Endodermal cell (in vitro differentiated cells): Measurements from ENCODE around the gene ARHGAP8. TPM values are rescaled to one million over a fixed set of nuclear protein-coding genes. Genes with fewer than 3 reads are reported as not detected.

Source experiments
- DNase-seq: peaks from one replicate; pipeline ENCODE4 v3.0.0-alpha.2; 2017
- H3K27ac ChIP-seq: 2 replicates; pipeline ENCODE4 v1.5.1; 2013; ENCODE audit warnings: mild to moderate bottlenecking, low read depth, low read length, moderate library complexity
- H3K27me3 ChIP-seq: 2 replicates; pipeline ENCODE4 v1.6.1; 2013; ENCODE audit warnings: mild to moderate bottlenecking, low read length, moderate library complexity; ENCODE audit not compliant: insufficient read depth, control insufficient read depth, poor library complexity, severe bottlenecking
- H3K36me3 ChIP-seq: 2 replicates; pipeline ENCODE4 v1.7.0; 2013; ENCODE audit warnings: mild to moderate bottlenecking, low read length, moderate library complexity; ENCODE audit not compliant: control insufficient read depth, insufficient read depth
- H3K4me1 ChIP-seq: one replicate; pipeline ENCODE4 v1.7.0; 2013; ENCODE audit warnings: low read length; ENCODE audit not compliant: control insufficient read depth, insufficient read depth
- H3K4me3 ChIP-seq: 2 replicates; pipeline ENCODE4 v1.5.1; 2013; ENCODE audit warnings: mild to moderate bottlenecking, low read length, moderate library complexity
- H3K9ac ChIP-seq: 2 replicates; pipeline ENCODE4 v1.6.1; 2013; ENCODE audit warnings: mild to moderate bottlenecking, low read length, moderate library complexity; ENCODE audit not compliant: poor library complexity, severe bottlenecking; ENCODE audit errors: extremely low read depth
- H3K9me3 ChIP-seq: 2 replicates; pipeline ENCODE4 v1.6.1; 2013; ENCODE audit warnings: mild to moderate bottlenecking, low read length, moderate library complexity; ENCODE audit not compliant: control insufficient read depth
- H3K27ac Mint-ChIP-seq: 2 replicates; pipeline ENCODE4 v1.8.0; 2020; ENCODE audit warnings: mixed read lengths
- H3K27me3 Mint-ChIP-seq: 2 replicates; pipeline ENCODE4 v1.8.0; 2021; ENCODE audit warnings: mild to moderate bottlenecking, mixed read lengths; ENCODE audit not compliant: insufficient read depth
- H3K36me3 Mint-ChIP-seq: 2 replicates; pipeline ENCODE4 v1.8.0; 2020; ENCODE audit warnings: low read depth, mixed read lengths
- H3K4me1 Mint-ChIP-seq: 2 replicates; pipeline ENCODE4 v1.8.0; 2020; ENCODE audit warnings: mixed read lengths
- H3K4me3 Mint-ChIP-seq: 2 replicates; pipeline ENCODE4 v1.8.0; 2020; ENCODE audit warnings: mild to moderate bottlenecking, moderate library complexity, mixed read lengths
- H3K9me3 Mint-ChIP-seq: 2 replicates; pipeline ENCODE4 v1.8.0; 2020; ENCODE audit warnings: mild to moderate bottlenecking, mixed read lengths
- WGBS, 2 experiments: methylation state at CpG; one replicate each; pipeline versions ENCODE4 v1.1.5 to v1.1.7; 2013; ENCODE audit warnings: missing lambda C conversion rate in 2 of 2, mixed read lengths in 1 of 2; ENCODE audit not compliant: insufficient coverage in 1 of 2, insufficient read length in 1 of 2; 5-methylcytosine and 5-hydroxymethylcytosine counted together
- total RNA-seq, 2 donors: library from RNA; stranded (reverse); fragmentation: NEBNext Ultra II Directional in 1 of 2; extraction: Animal tissue kit (Norgen Biotek cat#: 25700) in 1 of 2; gene quantifications; 2 replicates in 1 of 2; 3 replicates in 1 of 2; pipeline ENCODE4 v1.2.1, GENCODE V29; 2021
- TF ChIP-seq, protein P1 (sequence below): fragments of 200-600 bp; sonication (generic); conservative IDR thresholded peaks from 2 replicates; pipeline ENCODE4 v1.5.0; 2021; ENCODE audit warnings: antibody characterized with exemption, mild to moderate bottlenecking

ARHGAP8 gene
- total RNA-seq, 2 donors from 2014 or later: 45.2 to 51.3 TPM

DNA sequence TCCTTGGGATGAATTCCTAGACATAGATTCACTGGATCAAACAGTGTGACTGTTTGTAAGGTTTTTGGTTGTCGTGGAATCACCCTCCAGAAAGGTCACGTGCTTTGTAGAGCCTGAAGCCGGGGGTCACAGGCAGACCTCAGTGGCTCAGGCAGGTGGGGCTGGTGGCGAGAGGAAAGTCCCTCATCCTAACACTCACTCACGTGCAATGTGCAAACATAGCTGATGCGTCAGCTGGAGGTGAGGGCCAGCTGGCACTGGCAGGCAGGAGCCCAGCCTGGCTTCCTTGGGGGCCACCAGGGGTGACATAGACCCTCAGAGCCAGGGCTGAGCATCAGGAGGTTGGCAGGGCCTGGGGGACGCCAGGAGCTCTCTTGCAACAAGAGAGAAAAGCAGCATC is 90.0 kb downstream of the ARHGAP8 start:
- Histone ChIP-seq H3K4me3 (no peak overlapping the region), H3K36me3 (no peaks in the 10 kb centered on the region), H3K9me3 (no peaks in the 10 kb centered on the region), H3K27me3 (no peaks in the 10 kb centered on the region), H3K4me1 (no peaks in the 10 kb centered on the region), H3K27ac (no peak overlapping the region), H3K9ac (no peak overlapping the region)
- 89 to 94% methylated on average over 2 to 7 of the region's 7 CpGs for WGBS, 2 experiments
- H3K27ac Mint-ChIP-seq: no peak overlapping the region
- TF ChIP-seq, protein P1, sequence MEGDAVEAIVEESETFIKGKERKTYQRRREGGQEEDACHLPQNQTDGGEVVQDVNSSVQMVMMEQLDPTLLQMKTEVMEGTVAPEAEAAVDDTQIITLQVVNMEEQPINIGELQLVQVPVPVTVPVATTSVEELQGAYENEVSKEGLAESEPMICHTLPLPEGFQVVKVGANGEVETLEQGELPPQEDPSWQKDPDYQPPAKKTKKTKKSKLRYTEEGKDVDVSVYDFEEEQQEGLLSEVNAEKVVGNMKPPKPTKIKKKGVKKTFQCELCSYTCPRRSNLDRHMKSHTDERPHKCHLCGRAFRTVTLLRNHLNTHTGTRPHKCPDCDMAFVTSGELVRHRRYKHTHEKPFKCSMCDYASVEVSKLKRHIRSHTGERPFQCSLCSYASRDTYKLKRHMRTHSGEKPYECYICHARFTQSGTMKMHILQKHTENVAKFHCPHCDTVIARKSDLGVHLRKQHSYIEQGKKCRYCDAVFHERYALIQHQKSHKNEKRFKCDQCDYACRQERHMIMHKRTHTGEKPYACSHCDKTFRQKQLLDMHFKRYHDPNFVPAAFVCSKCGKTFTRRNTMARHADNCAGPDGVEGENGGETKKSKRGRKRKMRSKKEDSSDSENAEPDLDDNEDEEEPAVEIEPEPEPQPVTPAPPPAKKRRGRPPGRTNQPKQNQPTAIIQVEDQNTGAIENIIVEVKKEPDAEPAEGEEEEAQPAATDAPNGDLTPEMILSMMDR: no peak
- H3K4me1 Mint-ChIP-seq: no peaks in the 10 kb centered on the region
- H3K4me3 Mint-ChIP-seq: no peak overlapping the region
- H3K9me3 Mint-ChIP-seq: peaks cover 14% of the 10 kb centered on the region
- no peak for DNase-seq
- peaks cover 34% of the 10 kb centered on the region for H3K36me3 Mint-ChIP-seq
- H3K27me3 Mint-ChIP-seq: no peaks in the 10 kb centered on the region

DNA sequence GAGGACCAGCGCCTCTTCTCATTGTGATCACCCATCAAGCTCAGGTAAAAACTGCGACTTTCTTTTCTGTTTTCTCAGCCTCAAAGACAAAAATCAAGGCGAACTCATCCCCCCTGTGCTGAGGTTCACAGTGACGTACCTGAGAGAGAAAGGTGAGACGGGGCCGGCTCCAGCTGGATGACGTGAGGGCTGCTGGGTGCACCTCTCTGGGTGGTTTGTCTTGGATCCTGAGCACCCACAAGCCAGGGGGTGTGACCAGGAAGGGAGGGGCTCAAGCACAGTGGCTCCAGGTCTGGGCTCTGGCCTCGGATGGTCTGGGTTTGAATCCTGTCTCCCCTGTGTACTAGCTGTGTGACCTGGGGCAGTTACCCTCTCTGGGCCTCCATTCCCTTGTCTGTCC is 92.8 kb downstream of the ARHGAP8 start:
- 94 to 97% methylated on average over 5 to 8 of the region's 8 CpGs for WGBS, 2 experiments
- H3K4me1 Mint-ChIP-seq: no peaks in the 10 kb centered on the region
- H3K4me3 Mint-ChIP-seq: no peak overlapping the region
- Histone ChIP-seq H3K9ac (no peak overlapping the region), H3K27ac (no peak overlapping the region), H3K4me3 (no peak overlapping the region), H3K9me3 (no peaks in the 10 kb centered on the region), H3K27me3 (no peaks in the 10 kb centered on the region), H3K36me3 (no peaks in the 10 kb centered on the region), H3K4me1 (no peaks in the 10 kb centered on the region)
- DNase-seq: no peak
- peaks cover 14% of the 10 kb centered on the region for H3K9me3 Mint-ChIP-seq
- H3K27me3 Mint-ChIP-seq: no peaks in the 10 kb centered on the region
- TF ChIP-seq, protein P1: no peak
- peaks cover 36% of the 10 kb centered on the region for H3K36me3 Mint-ChIP-seq
- H3K27ac Mint-ChIP-seq: no peak overlapping the region

DNA sequence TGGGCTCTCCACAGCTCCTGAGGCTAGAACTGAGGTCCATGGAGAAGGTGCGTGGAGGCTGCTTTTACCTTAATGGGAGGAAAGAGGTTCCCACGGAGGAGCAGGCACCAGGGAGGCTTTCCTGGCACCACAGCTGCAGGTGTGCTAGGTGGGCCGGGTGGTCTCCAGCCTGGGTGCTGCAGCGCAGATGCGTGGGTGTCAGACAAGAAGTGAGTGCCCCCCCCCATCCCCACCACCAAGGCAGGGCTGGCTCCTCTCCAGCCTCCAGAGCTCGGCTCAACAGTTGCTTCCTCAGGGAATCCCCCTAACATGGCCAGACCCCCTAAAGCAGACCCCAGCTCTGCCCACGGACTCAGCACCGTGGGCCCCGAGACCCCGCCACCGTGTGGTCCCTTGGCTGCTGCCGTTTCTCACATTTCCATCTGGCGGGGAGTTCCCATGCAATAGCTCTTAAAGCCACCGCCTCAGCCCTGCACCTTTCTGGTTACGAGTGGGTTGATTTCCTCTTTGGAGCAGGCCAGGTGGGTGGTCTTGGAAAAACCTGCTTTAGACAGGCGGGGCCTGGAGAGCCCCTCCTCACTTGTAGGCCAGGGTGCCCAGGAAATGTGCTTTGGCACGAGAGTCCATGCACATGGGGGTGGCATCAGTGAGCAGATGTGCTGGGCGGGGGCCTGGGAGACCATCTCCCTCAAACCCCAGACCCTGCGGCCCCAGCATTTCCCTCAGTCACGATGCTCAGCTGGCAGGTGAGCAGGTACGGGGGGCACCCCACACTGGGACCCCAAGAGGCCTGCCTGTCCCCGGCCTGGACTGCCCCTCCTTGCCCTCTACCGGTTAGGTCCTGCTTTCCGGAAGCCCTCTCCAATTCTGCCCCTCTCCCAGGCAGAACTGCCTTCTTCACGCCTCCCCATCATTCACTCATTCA is 93.7 kb downstream of the ARHGAP8 start:
- Mint-ChIP-seq H3K4me1 (no peaks in the 10 kb centered on the region), H3K36me3 (peaks cover 31% of the 10 kb centered on the region)
- 94 to 96% methylated on average over 19 to 25 of the region's 25 CpGs for WGBS, 2 experiments

More for the DNA sequence above, 93.7 kb downstream of the ARHGAP8 start:
- H3K36me3 ChIP-seq: no peaks in the 10 kb centered on the region
- no peak overlapping the region for H3K27ac Mint-ChIP-seq
- no peak overlapping the region for H3K9ac ChIP-seq
- DNase-seq: no peak
- peaks cover 14% of the 10 kb centered on the region for H3K9me3 Mint-ChIP-seq
- no peaks in the 10 kb centered on the region for H3K9me3 ChIP-seq
- H3K4me3 Mint-ChIP-seq: no peak overlapping the region
- H3K27me3 ChIP-seq: no peaks in the 10 kb centered on the region
- no peaks in the 10 kb centered on the region for H3K27me3 Mint-ChIP-seq
- no peak overlapping the region for H3K4me3 ChIP-seq
- H3K4me1 ChIP-seq: no peaks in the 10 kb centered on the region
- no peak overlapping the region for H3K27ac ChIP-seq
- TF ChIP-seq, protein P1: no peak
